KMS-11 (cell line): ENCODE results near the gene KIF26B.

Experiments
- H2AFZ ChIP-seq: fragments of 200-600 bp; sonication (generic); 2 replicates; pipeline ENCODE4 v1.6.1; 2016; ENCODE audit warnings: antibody characterized with exemption, mixed run types, low read depth
- H3K27ac ChIP-seq: fragments of 200-600 bp; sonication (generic); 2 replicates; pipeline ENCODE4 v1.6.1; 2016; ENCODE audit warnings: mild to moderate bottlenecking, mixed run types
- H3K27me3 ChIP-seq: fragments of 200-600 bp; sonication (generic); 2 replicates; pipeline ENCODE4 v1.6.1; 2017; ENCODE audit warnings: mild to moderate bottlenecking, low read depth, mixed run types, moderate library complexity; ENCODE audit not compliant: insufficient read depth
- H3K36me3 ChIP-seq: fragments of 200-600 bp; sonication (generic); 2 replicates; pipeline ENCODE4 v1.6.1; 2017; ENCODE audit warnings: mild to moderate bottlenecking, mixed run types; ENCODE audit not compliant: insufficient read depth
- H3K4me1 ChIP-seq: fragments of 200-600 bp; sonication (generic); 2 replicates; pipeline ENCODE4 v1.6.1; 2016; ENCODE audit warnings: mild to moderate bottlenecking, low read depth, mixed run types; ENCODE audit not compliant: poor library complexity, severe bottlenecking
- H3K4me2 ChIP-seq: fragments of 200-600 bp; sonication (generic); 2 replicates; pipeline ENCODE4 v1.7.0; 2016; ENCODE audit warnings: mild to moderate bottlenecking, mixed run types
- H3K4me3 ChIP-seq: fragments of 200-600 bp; sonication (generic); IDR thresholded peaks from 2 replicates; pipeline ENCODE4 v1.6.1; 2017; ENCODE audit warnings: low read depth, low read length, mixed read lengths; ENCODE audit not compliant: insufficient read depth
- H3K79me2 ChIP-seq: fragments of 200-600 bp; sonication (generic); 2 replicates; pipeline ENCODE4 v1.6.1; 2016; ENCODE audit warnings: low read depth, mixed run types; ENCODE audit not compliant: insufficient read depth
- H3K9ac ChIP-seq: fragments of 200-600 bp; sonication (generic); 2 replicates; pipeline ENCODE4 v1.6.1; 2016; ENCODE audit warnings: mild to moderate bottlenecking, mixed run types
- H4K20me1 ChIP-seq: fragments of 200-600 bp; sonication (generic); 2 replicates; pipeline ENCODE4 v1.6.1; 2016; ENCODE audit warnings: mild to moderate bottlenecking, mixed run types; ENCODE audit not compliant: insufficient read depth
- TF ChIP-seq, protein P1 (sequence below): fragments of 200-600 bp; sonication (generic); conservative IDR thresholded peaks from 2 replicates; pipeline ENCODE4 v1.6.1; 2017; ENCODE audit warnings: low read depth, mild to moderate bottlenecking, antibody characterized with exemption, low read length, moderate library complexity, mixed read lengths

Gene KIF26B

DNA sequence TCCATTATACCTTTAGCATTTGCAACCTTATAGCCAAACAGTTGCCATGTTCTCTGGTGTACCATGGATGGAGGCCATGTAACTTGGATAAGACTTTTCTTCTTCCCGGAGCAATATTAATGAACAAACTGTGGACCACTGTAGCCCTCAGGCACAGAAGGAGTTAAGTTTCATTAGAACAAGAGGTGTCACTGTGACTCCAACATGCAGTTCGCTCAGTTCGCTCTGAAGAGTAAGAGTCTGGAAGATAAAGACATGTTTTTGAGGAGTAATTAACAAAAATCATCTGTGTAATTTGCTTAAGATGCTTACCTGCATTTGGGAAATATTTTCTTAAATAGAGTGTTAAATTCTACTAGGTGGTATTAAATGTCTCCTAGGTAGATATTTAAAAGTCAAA is 4.1 kb downstream of the KIF26B start:
- H3K9ac ChIP-seq = no peak overlapping the region
- no peak overlapping the region for H3K4me3 ChIP-seq
- no peaks in the 10 kb centered on the region for H3K36me3 ChIP-seq
- TF ChIP-seq, protein P1, sequence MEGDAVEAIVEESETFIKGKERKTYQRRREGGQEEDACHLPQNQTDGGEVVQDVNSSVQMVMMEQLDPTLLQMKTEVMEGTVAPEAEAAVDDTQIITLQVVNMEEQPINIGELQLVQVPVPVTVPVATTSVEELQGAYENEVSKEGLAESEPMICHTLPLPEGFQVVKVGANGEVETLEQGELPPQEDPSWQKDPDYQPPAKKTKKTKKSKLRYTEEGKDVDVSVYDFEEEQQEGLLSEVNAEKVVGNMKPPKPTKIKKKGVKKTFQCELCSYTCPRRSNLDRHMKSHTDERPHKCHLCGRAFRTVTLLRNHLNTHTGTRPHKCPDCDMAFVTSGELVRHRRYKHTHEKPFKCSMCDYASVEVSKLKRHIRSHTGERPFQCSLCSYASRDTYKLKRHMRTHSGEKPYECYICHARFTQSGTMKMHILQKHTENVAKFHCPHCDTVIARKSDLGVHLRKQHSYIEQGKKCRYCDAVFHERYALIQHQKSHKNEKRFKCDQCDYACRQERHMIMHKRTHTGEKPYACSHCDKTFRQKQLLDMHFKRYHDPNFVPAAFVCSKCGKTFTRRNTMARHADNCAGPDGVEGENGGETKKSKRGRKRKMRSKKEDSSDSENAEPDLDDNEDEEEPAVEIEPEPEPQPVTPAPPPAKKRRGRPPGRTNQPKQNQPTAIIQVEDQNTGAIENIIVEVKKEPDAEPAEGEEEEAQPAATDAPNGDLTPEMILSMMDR = no peak
- no peaks in the 10 kb centered on the region for H3K79me2 ChIP-seq
- H3K27ac ChIP-seq = no peak overlapping the region
- no peak overlapping the region for H3K4me2 ChIP-seq
- H3K27me3 ChIP-seq = peaks cover 12% of the 10 kb centered on the region
- H3K4me1 ChIP-seq = peaks cover 8% of the 10 kb centered on the region
- H2AFZ ChIP-seq = no peak overlapping the region
- no peaks in the 10 kb centered on the region for H4K20me1 ChIP-seq

DNA sequence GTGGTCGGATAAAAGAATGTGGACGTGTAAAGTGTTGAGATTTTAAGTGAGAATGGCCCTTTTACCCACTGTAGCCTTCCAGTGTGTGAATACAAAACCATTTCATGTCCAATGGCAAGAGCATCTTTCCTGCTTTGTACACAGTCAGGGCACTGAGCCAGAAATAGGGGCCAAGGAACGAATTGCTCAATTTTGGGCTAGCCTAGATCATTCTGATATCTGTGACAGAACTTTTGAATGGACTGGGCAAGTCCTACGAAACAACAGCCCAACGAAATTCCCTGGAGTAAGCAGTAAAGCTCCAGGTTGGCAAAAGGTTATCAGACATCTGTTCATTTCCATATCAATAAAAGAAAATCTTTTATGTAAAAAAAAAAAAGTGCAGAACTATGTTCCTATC is 5.5 kb downstream of the KIF26B start:
- H3K4me2 ChIP-seq = no peak overlapping the region
- H3K27me3 ChIP-seq = peaks cover 7% of the 10 kb centered on the region
- H3K4me1 ChIP-seq = peaks cover 5% of the 10 kb centered on the region
- no peaks in the 10 kb centered on the region for H3K36me3 ChIP-seq
- H3K9ac ChIP-seq = no peak overlapping the region
- TF ChIP-seq, protein P1 = no peak
- H3K27ac ChIP-seq = no peak overlapping the region
- no peak overlapping the region for H3K4me3 ChIP-seq
- H4K20me1 ChIP-seq = no peaks in the 10 kb centered on the region
- no peak overlapping the region for H2AFZ ChIP-seq
- no peaks in the 10 kb centered on the region for H3K79me2 ChIP-seq

DNA sequence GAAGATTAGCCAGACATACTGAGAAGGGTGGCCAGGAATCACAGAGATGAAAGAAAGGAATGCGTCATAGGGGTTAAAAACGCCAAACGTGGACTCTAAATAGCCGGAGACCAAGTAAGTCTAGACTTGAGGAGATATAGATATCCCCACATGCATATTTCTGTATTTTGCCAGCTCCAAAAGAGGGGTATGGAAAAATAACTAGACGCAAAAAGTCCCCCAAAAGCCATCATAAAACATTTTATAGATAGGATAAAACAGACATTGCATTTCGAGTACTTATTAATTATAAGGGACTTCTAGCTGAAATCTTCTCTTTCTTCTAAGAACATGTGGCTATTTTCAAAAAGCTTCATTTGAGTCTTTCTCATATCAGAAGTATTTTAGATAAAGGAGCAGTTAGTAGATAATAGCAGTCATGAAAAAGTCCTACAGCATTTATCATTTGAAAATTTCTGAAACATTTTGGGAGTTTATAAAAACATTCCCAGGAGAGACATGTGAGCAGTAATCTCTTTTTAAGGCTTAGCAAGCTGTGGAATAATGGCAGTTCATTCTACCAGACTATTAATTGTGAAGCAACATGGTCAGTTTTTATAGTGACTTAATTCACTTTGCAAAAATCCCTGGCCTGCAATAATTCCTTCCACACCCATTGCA is 6.1 kb downstream of the KIF26B start:
- Histone ChIP-seq H3K4me3 (no peak overlapping the region), H3K4me2 (no peak overlapping the region), H3K79me2 (no peaks in the 10 kb centered on the region), H3K27ac (no peak overlapping the region), H3K27me3 (peaks cover under 1% of the 10 kb centered on the region), H3K9ac (no peak overlapping the region), H3K4me1 (no peaks in the 10 kb centered on the region), H3K36me3 (no peaks in the 10 kb centered on the region), H2AFZ (no peak overlapping the region), H4K20me1 (no peaks in the 10 kb centered on the region)
- TF ChIP-seq, protein P1 = no peak

DNA sequence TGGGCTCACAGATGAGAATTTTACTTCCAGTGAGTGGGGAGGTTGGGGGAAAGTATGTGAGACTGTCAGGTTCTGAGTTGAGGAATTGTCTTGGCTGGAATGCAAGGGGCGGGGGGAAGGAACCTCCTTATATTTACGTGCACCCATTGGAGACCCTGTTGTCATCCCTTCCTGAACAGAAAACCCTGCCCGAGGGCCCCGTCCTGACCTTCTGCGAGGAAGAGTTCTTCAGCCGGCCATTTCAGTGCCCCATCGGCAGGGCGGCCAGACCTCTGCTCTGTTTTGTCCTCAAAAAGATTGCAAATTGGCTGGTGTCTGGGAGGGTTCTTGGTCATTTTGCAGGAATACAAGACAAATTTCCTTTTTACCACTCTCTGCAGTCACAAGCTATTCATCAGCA is 7.1 kb downstream of the KIF26B start:
- H3K4me3 ChIP-seq = no peak overlapping the region
- no peak overlapping the region for H3K9ac ChIP-seq
- H3K4me1 ChIP-seq = no peaks in the 10 kb centered on the region
- no peak overlapping the region for H2AFZ ChIP-seq
- no peak overlapping the region for H3K27ac ChIP-seq
- H3K36me3 ChIP-seq = no peaks in the 10 kb centered on the region
- H3K27me3 ChIP-seq = no peaks in the 10 kb centered on the region
- no peak overlapping the region for H3K4me2 ChIP-seq
- no peaks in the 10 kb centered on the region for H4K20me1 ChIP-seq
- H3K79me2 ChIP-seq = no peaks in the 10 kb centered on the region
- TF ChIP-seq, protein P1 = no peak
